ENCODE results near the gene GMCL1. TPM values are rescaled to one million over a fixed set of nuclear protein-coding genes. Genes with fewer than 3 reads are reported as not detected.
A peak's percentile ranks its signal among the peaks of the same experiment; 100 is the strongest.

The GMCL1 gene
- total and polyA plus RNA-seq, 2 of the 13 experiments (the other 11 are each of a cell fraction or from before 2014, with no cell fraction given): 18.7 to 24.0 TPM

GRCh38 chr2:69893684-69894551 lies 64.5 kb downstream of the GMCL1 start, which contains the start of gene SNRNP27 (continued):
- TF ChIP-seq HDAC1 (CRISPR knock-in tag; IDR thresholded peaks at IDR 0.05) (peak; percentile 88), TEF (CRISPR knock-in tag; IDR thresholded peaks at IDR 0.05) (peak; percentile 90), CEBPZ (IDR thresholded peaks at IDR 0.05; ENCODE audit: low read length) (no peak), ZNF660 (CRISPR knock-in tag; IDR thresholded peaks at IDR 0.05; ENCODE audit: borderline replicate concordance, low read depth) (peak; percentile 31; the same call in 1 of the 2 replicates), ELK4 (CRISPR knock-in tag; IDR thresholded peaks at IDR 0.05; ENCODE audit: borderline replicate concordance) (peak; percentile 35; the same call in 1 of the 2 replicates), SP2 (CRISPR knock-in tag; IDR thresholded peaks at IDR 0.05) (peak; percentile 66), ZMAT3 (CRISPR knock-in tag; conservative IDR thresholded peaks at IDR 0.05) (peak; percentile 92), MZF1 (CRISPR knock-in tag; IDR thresholded peaks at IDR 0.05; ENCODE audit: borderline replicate concordance) (no peak), BRCA1 (CRISPR knock-in tag; IDR thresholded peaks at IDR 0.05) (peak; percentile 98), CSRNP1 (CRISPR knock-in tag; IDR thresholded peaks at IDR 0.05) (peak; percentile 61; the same call in 1 of the 2 replicates), EP300 (IDR thresholded peaks at IDR 0.05; ENCODE audit: low read depth in 2 of 2, low read length in 2 of 2) (peak in 1 of 2 experiments; percentile 25; a peak in 1 of 4 replicates), EP300 (CRISPR knock-in tag; IDR thresholded peaks at IDR 0.05; ENCODE audit: borderline replicate concordance) (no peak), ELF1 (CRISPR knock-in tag; IDR thresholded peaks at IDR 0.05) (peak; percentile 92), PBX3 (CRISPR knock-in tag; IDR thresholded peaks at IDR 0.05; ENCODE audit: borderline replicate concordance) (peak; percentile 92), ZNF414 (CRISPR knock-in tag; IDR thresholded peaks at IDR 0.05) (peak; percentile 89), LBX2 (CRISPR knock-in tag; IDR thresholded peaks at IDR 0.05; ENCODE audit: borderline replicate concordance) (no peak), ZNF747 (CRISPR knock-in tag; IDR thresholded peaks at IDR 0.05; ENCODE audit: borderline replicate concordance) (peak; percentile 95), CENPX (CRISPR knock-in tag; IDR thresholded peaks at IDR 0.05) (no peak)
